K562 (cell line): ENCODE measurements around the gene EML3. TPM values are rescaled to one million over a fixed set of nuclear protein-coding genes. Genes with fewer than 3 reads are reported as not detected.
A peak's percentile ranks its signal among the peaks of the same experiment; 100 is the strongest.

Source experiments
- ATAC-seq: fragments of 200-7000 bp; cut with Tn5 transposase; 3 replicates; pipeline ENCODE4 v1.9.1; 2020; ENCODE audit warnings: moderate library complexity
- BruUV-seq: library from RNA; stranded (reverse); fragments of 400-500 nt; replicated peaks from 2 replicates; lab custom pipeline; 2021; lab: Mats Ljungman, UMichigan
- CTCF ChIA-PET: fragments of 300-600 bp; formaldehyde crosslinking; extraction: SDS; loops from one replicate; lab custom pipeline; 2021; ENCODE audit warnings: low intra/inter-chr PET ratio; lab: Yijun Ruan, JAX
- POLR2A ChIA-PET: fragments of 300-600, 350-650 bp; sonication (Branson Sonifier 250); formaldehyde crosslinking; extraction: SDS; loops from one replicate; lab custom pipeline; 2021; ENCODE audit warnings: antibody characterized with exemption, inconsistent platforms; lab: Yijun Ruan, JAX
- DNase-seq, 4 experiments: peaks; one replicate each; pipeline versions ENCODE4 v3.0.0 to v3.0.0-alpha.2; 2011 to 2018; ENCODE audit warnings: low spot score in 3 of 4, mixed read lengths in 3 of 4; ENCODE audit errors: extremely low read depth in 1 of 4
- FAIRE-seq: peaks from 2 replicates; lab custom pipeline; 2011; peaks lifted over from hg19 to GRCh38; lab: Jason Lieb, UNC
- H2AFZ ChIP-seq: 2 replicates; pipeline ENCODE4 v1.6.0; 2011; ENCODE audit warnings: low read depth, low read length, control low read depth, inconsistent platforms
- H3K27ac ChIP-seq: fragments of 200-600 bp; 3 replicates; pipeline ENCODE4 v1.8.0; 2011; ENCODE audit warnings: low read depth, mild to moderate bottlenecking, control low read depth, inconsistent platforms, low read length, moderate library complexity, mixed read lengths; ENCODE audit errors: extremely low read depth
- H3K27me3 ChIP-seq, 2 experiments: fragments of 300-600 bp in 1 of 2; 2 replicates in 1 of 2; 3 replicates in 1 of 2; pipeline versions ENCODE4 v1.6.0 to v1.8.0; 2011; ENCODE audit warnings: inconsistent platforms in 2 of 2, low read length in 2 of 2, mild to moderate bottlenecking in 1 of 2, mixed read lengths in 1 of 2, moderate library complexity in 1 of 2; ENCODE audit not compliant: control insufficient read depth in 2 of 2, insufficient read depth in 2 of 2
- H3K36me3 ChIP-seq: fragments of 300-600 bp; 3 replicates; pipeline ENCODE4 v1.8.0; 2011; ENCODE audit warnings: mild to moderate bottlenecking, low read length, inconsistent platforms; ENCODE audit not compliant: control insufficient read depth, insufficient read depth
- H3K4me1 ChIP-seq, 2 experiments: fragments of 200-600 bp in 1 of 2; replicated peaks in 1 of 2; 2 replicates in 1 of 2; 3 replicates in 1 of 2; pipeline versions ENCODE4 v1.5.1 to v1.8.0; 2011; ENCODE audit warnings: inconsistent platforms in 2 of 2, low read length in 2 of 2, mild to moderate bottlenecking in 1 of 2, mixed read lengths in 1 of 2, moderate library complexity in 1 of 2; ENCODE audit not compliant: control insufficient read depth in 2 of 2, insufficient read depth in 2 of 2
- H3K4me2 ChIP-seq: 2 replicates; pipeline ENCODE4 v1.6.1; 2011; ENCODE audit warnings: low read length, control low read depth, inconsistent platforms, mixed read lengths; ENCODE audit not compliant: insufficient read depth
- H3K4me3 ChIP-seq: fragments of 200-600 bp; sonication (generic), shearing (Covaris generic); 2 replicates; pipeline ENCODE4 v1.5.1; 2016; ENCODE audit warnings: control low read depth, inconsistent platforms
- H3K79me2 ChIP-seq: fragments of 200-600 bp; 3 replicates; pipeline ENCODE4 v1.8.0; 2011; ENCODE audit warnings: low read length, inconsistent platforms; ENCODE audit not compliant: control insufficient read depth, insufficient read depth
- H3K9ac ChIP-seq, 2 experiments: 2 replicates each; pipeline versions ENCODE4 v1.6.0 to v1.6.1; 2011; ENCODE audit warnings: low read depth in 2 of 2, low read length in 2 of 2, control low read depth in 1 of 2, inconsistent platforms in 1 of 2, mild to moderate bottlenecking in 1 of 2, mixed read lengths in 1 of 2; ENCODE audit not compliant: insufficient read depth in 1 of 2
- H3K9me1 ChIP-seq: one replicate; pipeline ENCODE4 v1.6.0; 2011; ENCODE audit warnings: inconsistent platforms, mild to moderate bottlenecking, low read length, moderate library complexity; ENCODE audit not compliant: control insufficient read depth, insufficient read depth
- H3K9me3 ChIP-seq: replicated peaks from 2 replicates; pipeline ENCODE4 v1.5.1; 2011; ENCODE audit warnings: low read depth, low read length, inconsistent platforms; ENCODE audit not compliant: control insufficient read depth, insufficient read depth
- H4K20me1 ChIP-seq: replicated peaks from 2 replicates; pipeline ENCODE4 v1.6.1; 2011; ENCODE audit warnings: low read length, inconsistent platforms, mixed read lengths; ENCODE audit not compliant: control insufficient read depth, insufficient read depth
- E4F1 ChIP-seq: fragments of 250-450 bp; sonication (Bioruptor Pico); IDR thresholded peaks from 2 replicates; pipeline ENCODE4 v1.5.0; 2021; ENCODE audit warnings: mild to moderate bottlenecking, borderline replicate concordance
- POLR2G ChIP-seq: fragments of 200-400 bp; formaldehyde crosslinking; IDR thresholded peaks from 2 replicates; pipeline ENCODE4 v1.6.1; 2017; ENCODE audit warnings: low read depth, mild to moderate bottlenecking, antibody characterized with exemption, low read length, moderate library complexity
- RBFOX2 ChIP-seq: fragments of 200-400 bp; formaldehyde crosslinking; IDR thresholded peaks from 2 replicates; pipeline ENCODE4 v1.6.1; 2017; ENCODE audit warnings: low read depth, mild to moderate bottlenecking, low read length, moderate library complexity
- WGBS: fragments of 100-300 bp; shearing (Covaris generic); methylation state at CpG from one replicate; pipeline ENCODE4 v1.1.6; 2016; ENCODE audit warnings: low coverage, mixed read lengths; ENCODE audit not compliant: insufficient coverage; ENCODE audit errors: missing lambda C conversion rate; 5-methylcytosine and 5-hydroxymethylcytosine counted together
- in situ Hi-C: fragments of 300-500 bp; cut with MboI; formaldehyde crosslinking; loops from 4 replicates; pipeline ENCODE4 v1.15.0; 2018; ENCODE audit warnings: inconsistent platforms, mixed read lengths
- intact Hi-C: fragments of 100-400 bp; cut with micrococcal nuclease; formaldehyde crosslinking; loops from 2 replicates; pipeline ENCODE4 v1.14.2; 2022
- polyA plus RNA-seq, 8 experiments: library from polyadenylated mRNA; depleted of rRNA in 4 of 8; stranded (reverse) in 5 of 8; unstranded in 3 of 8; fragments of >200 nt; fragmentation: Nextera tagmentation in 2 of 8; fragmentation: Illumina TruSeq in 1 of 8; extraction: Ambion mirVana in 2 of 8; extraction: Trizol in 1 of 8; gene quantifications; 2 replicates each; pipeline versions ENCODE4 v1.2.1 to v1.2.3, GENCODE V29; 2011 to 2014; ENCODE audit warnings: inconsistent platforms in 1 of 8, missing spikeins in 1 of 8
- total RNA-seq, 7 experiments: library from RNA; depleted of rRNA in 6 of 7; stranded (reverse); fragments of >200 nt in 6 of 7; fragmentation: Illumina TruSeq in 2 of 7; extraction: Trizol in 2 of 7; gene quantifications; 2 replicates each; pipeline versions ENCODE4 v1.2.1 to v1.2.3, GENCODE V29; 2011 to 2021; ENCODE audit warnings: low replicate concordance in 1 of 7

EML3 gene
- total and polyA plus RNA-seq, 9 of the 15 experiments (the other 6 are each of a cell fraction or from before 2014, with no cell fraction given), result 0.32 to 90.5 (median 26.4) TPM

GRCh38 chr11:62610814-62611704 lies 1.5 kb downstream of the EML3 start:
- peaks cover 25% of the 10 kb centered on the region for H3K79me2 ChIP-seq
- intact Hi-C loops, result loop anchor here (5.0 kb wide), 1 partner anchor 81 kb away; no protein-coding TSS in a partner anchor
- H3K9ac ChIP-seq, result peak overlapping the region; percentile 93
- peaks cover 2% of the 10 kb centered on the region for H3K9me1 ChIP-seq
- H3K27me3 ChIP-seq, result no peaks in the 10 kb centered on the region
- no peak for ATAC-seq
- H3K9me3 ChIP-seq, result no peaks in the 10 kb centered on the region
- H3K36me3 ChIP-seq, result peaks cover 57% of the 10 kb centered on the region
- no peak for FAIRE-seq
- peak overlapping the region; percentile 87 for H2AFZ ChIP-seq
- CTCF ChIA-PET, result interaction anchor here (0.6 to 2.6 kb wide), 3 partner anchors 11 to 84 kb away, joined by 4 to 17 read pairs (median 14); partner anchors contain the start of genes B3GAT3 and GANAB
- H3K4me3 ChIP-seq, result peak overlapping the region; percentile 75
- 0 out of 2 replicates have a peak, but pooled peaks cover 5% of the 10 kb centered on the region for H4K20me1 ChIP-seq
- H3K27ac ChIP-seq, result peak overlapping the region; percentile 90
- no peak for DNase-seq
- TF ChIP-seq RBFOX2 (peak; percentile 36; the same call in 1 of the 2 replicates), E4F1 (CRISPR knock-in tag) (no peak), POLR2G (0 out of 2 replicates have a peak, but pooled peaks have one; percentile 26)
- peak overlapping the region; percentile 96 for H3K4me2 ChIP-seq
- POLR2A ChIA-PET, result interaction anchor here (0.9 to 1.9 kb wide), 14 partner anchors 8 to 245 kb away, joined by 3 to 7 read pairs (median 4); partner anchors contain the start of genes B3GAT3, C11orf98, CSKMT and EEF1G
- WGBS, result 63% methylated on average over 23 of the region's 28 CpGs
- no TSS peak for BruUV-seq
- H3K4me1 ChIP-seq, result peaks cover 29 to 59% of the 10 kb centered on the region in 2 experiments
- in situ Hi-C loops, result no loop called here
